HepG2 (cell line): Measurements from ENCODE around the gene SGSH. TPM values are rescaled to one million over a fixed set of nuclear protein-coding genes. Genes with fewer than 3 reads are reported as not detected.

Source experiments
- ATF4 ChIP-seq, 2 experiments: fragments of 450-650 bp in 1 of 2; sonication (generic) in 1 of 2; formaldehyde crosslinking; IDR thresholded peaks; 2 replicates each; pipeline versions ENCODE4 v1.5.0 to v1.8.0; 2020 to 2022; ENCODE audit warnings: mild to moderate bottlenecking in 1 of 2, missing genetic modification reagents in 1 of 2
- CEBPZ ChIP-seq: IDR thresholded peaks from 2 replicates; pipeline ENCODE4 v1.6.1; 2012; ENCODE audit warnings: low read length, improper control_type of control experiment
- FOXA1 ChIP-seq, 2 experiments: fragments of 450-650 bp in 1 of 2; sonication (generic) in 1 of 2; formaldehyde crosslinking in 1 of 2; IDR thresholded peaks; 2 replicates each; pipeline versions ENCODE4 v1.4.0 to v1.6.1; 2016 to 2020; ENCODE audit warnings: missing genetic modification reagents in 1 of 2
- GATAD1 ChIP-seq: IDR thresholded peaks from 2 replicates; pipeline ENCODE4 v1.6.1; 2016; ENCODE audit warnings: missing genetic modification reagents, missing compliant biosample characterization
- KIAA2018 ChIP-seq: sonication (generic); formaldehyde crosslinking; IDR thresholded peaks from 2 replicates; pipeline ENCODE4 v1.5.0; 2020; ENCODE audit warnings: mild to moderate bottlenecking, missing genetic modification reagents, borderline replicate concordance
- STAT6 ChIP-seq: sonication (generic); formaldehyde crosslinking; IDR thresholded peaks from 2 replicates; pipeline ENCODE4 v1.4.0; 2020; ENCODE audit warnings: missing genetic modification reagents, mild to moderate bottlenecking, borderline replicate concordance
- ZNF639 ChIP-seq: conservative IDR thresholded peaks from 2 replicates; pipeline ENCODE4 v1.6.1; 2018; ENCODE audit warnings: missing genetic modification reagents
- ZNF790 ChIP-seq: sonication (generic); formaldehyde crosslinking; IDR thresholded peaks from 2 replicates; pipeline ENCODE4 v1.8.0; 2022; ENCODE audit warnings: missing genetic modification reagents, mild to moderate bottlenecking, borderline replicate concordance
- polyA plus RNA-seq, 8 experiments: library from polyadenylated mRNA; depleted of rRNA in 3 of 8; stranded (reverse) in 7 of 8; unstranded in 1 of 8; fragments of >200 nt; fragmentation: Illumina TruSeq in 4 of 8; extraction: Trizol in 4 of 8; gene quantifications; 2 replicates each; pipeline versions ENCODE4 v1.2.1 to v1.2.3, GENCODE V29; 2011 to 2016; ENCODE audit warnings: low read depth in 4 of 8, missing spikeins in 1 of 8, mixed read lengths in 1 of 8; ENCODE audit not compliant: insufficient read depth in 1 of 8
- total RNA-seq, 5 experiments: library from RNA; depleted of rRNA; stranded (reverse); fragments of >200 nt; fragmentation: Illumina TruSeq; extraction: Trizol; gene quantifications; 2 replicates each; pipeline ENCODE4 v1.2.3, GENCODE V29; 2016; ENCODE audit warnings: low read depth in 1 of 5

SGSH gene
- total and polyA plus RNA-seq, 2 of the 13 experiments (the other 11 are each of a cell fraction or from before 2014, with no cell fraction given) = 12.2 to 17.6 TPM

GRCh38 chr17:80261159-80261894, 41.2 kb upstream of the SGSH start (continued):
- TF ChIP-seq FOXA1 (IDR thresholded peaks at IDR 0.05) = peak; percentile 86
- TF ChIP-seq FOXA1 (CRISPR knock-in tag; IDR thresholded peaks at IDR 0.05) = peak; percentile 100
- TF ChIP-seq GATAD1 (CRISPR knock-in tag) = peak; percentile 78
- TF ChIP-seq ZNF790 (CRISPR knock-in tag) = no peak
- TF ChIP-seq STAT6 (CRISPR knock-in tag) = peak; percentile 38; the same call in 1 of the 2 replicates
- no peak for TF ChIP-seq KIAA2018 (CRISPR knock-in tag)
- TF ChIP-seq ATF4 (CRISPR knock-in tag; IDR thresholded peaks at IDR 0.05) = peak in 1 of 2 experiments; percentile 64; a peak in 2 of 4 replicates
- TF ChIP-seq CEBPZ = no peak
- TF ChIP-seq ZNF639 (CRISPR knock-in tag) = peak; percentile 98
